T-helper 9 cell (primary cell): ENCODE results near the gene BANP.
"Not testable (repeated sequence)": the region's sequence is repeated elsewhere in the genome, so short reads cannot be mapped to it uniquely, and the experiment has no call there.

Experiments used
- DNase-seq: peaks from one replicate; pipeline ENCODE4 v3.0.0-alpha.2; 2020

The BANP gene

GRCh38 chr16:87966685-87967185 is 15.5 kb downstream of the BANP start:
- no peak for DNase-seq

GRCh38 chr16:87968541-87968940 is 17.3 kb downstream of the BANP start:
- no peak for DNase-seq

- no peak for DNase-seq
These were observed 19.0 kb downstream of the BANP start for GRCh38 chr16:87970186-87970585.

- DNase-seq: no peak
These were observed 20.7 kb downstream of the BANP start for GRCh38 chr16:87971933-87972332.

GRCh38 chr16:87973717-87974116 is 22.5 kb downstream of the BANP start:
- DNase-seq: no peak

GRCh38 chr16:87974178-87974577 is 22.9 kb downstream of the BANP start:
- DNase-seq: no peak

GRCh38 chr16:87976665-87977064 is 25.4 kb downstream of the BANP start:
- DNase-seq: no peak

GRCh38 chr16:87978127-87978526 is 26.9 kb downstream of the BANP start:
- no peak for DNase-seq

- DNase-seq: no peak
These were observed 28.1 kb downstream of the BANP start for GRCh38 chr16:87979352-87979751.

- not testable (repeated sequence) for DNase-seq
These were observed 28.8 kb downstream of the BANP start for GRCh38 chr16:87979911-87980630.

GRCh38 chr16:87981376-87981775 is 30.1 kb downstream of the BANP start:
- DNase-seq: not testable (repeated sequence)

- no peak for DNase-seq
These were observed 31.4 kb downstream of the BANP start for GRCh38 chr16:87982581-87983041.

- DNase-seq: not testable (repeated sequence)
These were observed 32.0 kb downstream of the BANP start for GRCh38 chr16:87983072-87983736.

- DNase-seq: not testable (repeated sequence)
These were observed 32.5 kb downstream of the BANP start for GRCh38 chr16:87983737-87984097.

GRCh38 chr16:87984180-87984579 is 32.9 kb downstream of the BANP start:
- not testable (repeated sequence) for DNase-seq

- no peak for DNase-seq
These were observed 33.5 kb downstream of the BANP start for GRCh38 chr16:87984632-87985267.

- DNase-seq: not testable (repeated sequence)
These were observed 34.3 kb downstream of the BANP start for GRCh38 chr16:87985493-87985892.

GRCh38 chr16:87986361-87986849 is 35.2 kb downstream of the BANP start:
- not testable (repeated sequence) for DNase-seq

- DNase-seq: not testable (repeated sequence)
These were observed 37.4 kb downstream of the BANP start for GRCh38 chr16:87988596-87988995.

GRCh38 chr16:87990254-87990653 is 39.0 kb downstream of the BANP start:
- not testable (repeated sequence) for DNase-seq

GRCh38 chr16:87992142-87992541 is 40.9 kb downstream of the BANP start:
- DNase-seq: not testable (repeated sequence)

GRCh38 chr16:87993901-87994300 is 42.7 kb downstream of the BANP start:
- DNase-seq: no peak

- DNase-seq: no peak
These were observed 44.4 kb downstream of the BANP start for GRCh38 chr16:87995644-87996043.
